ENCODE data around the gene INPP5A.
"Not testable (repeated sequence)": the region's sequence is repeated elsewhere in the genome, so short reads cannot be mapped to it uniquely, and the experiment has no call there.

The INPP5A gene

DNA sequence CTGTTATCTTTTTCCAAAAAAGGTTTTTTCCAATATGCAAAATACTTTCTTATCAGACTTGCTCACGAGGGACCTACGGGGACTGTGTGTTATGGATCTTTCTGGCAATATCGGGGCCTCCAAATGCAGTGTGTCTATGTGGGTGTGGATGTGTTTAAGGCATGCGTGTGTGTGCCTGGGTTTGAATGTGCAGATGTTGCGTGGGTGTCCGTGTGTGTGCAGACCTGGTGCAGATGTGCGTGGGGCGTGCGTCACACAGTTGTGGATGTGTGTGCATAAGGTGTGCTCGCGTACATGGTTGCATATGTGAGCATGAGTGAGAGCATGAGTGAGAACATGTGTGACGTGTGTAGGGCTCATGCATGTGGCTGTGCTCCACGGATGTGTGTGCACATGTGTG, 228.7 kb downstream of the INPP5A start:
- Histone ChIP-seq H3K9me3 (ENCODE audit: insufficient read depth, low read depth, low read length) (no peaks in the 10 kb centered on the region), H3K4me3 (ENCODE audit: low read length, poor library complexity, severe bottlenecking) (no peak overlapping the region), H2AFZ (ENCODE audit: low read length) (no peak overlapping the region), H3K9me2 (replicated peaks; ENCODE audit: low read depth, low read length) (no peaks in the 10 kb centered on the region), H3K4me2 (ENCODE audit: low read depth, low read length, poor library complexity, severe bottlenecking) (no peak overlapping the region), H3K9ac (ENCODE audit: low read depth, low read length, poor library complexity, severe bottlenecking) (no peak overlapping the region), H3K27me3 (ENCODE audit: insufficient read depth, low read length, poor library complexity, severe bottlenecking) (no peaks in the 10 kb centered on the region), H4K20me1 (ENCODE audit: insufficient read depth, low read length, poor library complexity, severe bottlenecking) (no peaks in the 10 kb centered on the region), H3K4me1 (ENCODE audit: insufficient read depth, low read length, poor library complexity, severe bottlenecking) (no peaks in the 10 kb centered on the region), H3K36me3 (ENCODE audit: insufficient read depth, low read length) (peaks cover 7% of the 10 kb centered on the region; the same call in 1 of the 2 replicates), H3K79me2 (ENCODE audit: insufficient read depth, low read length) (no peaks in the 10 kb centered on the region), H3F3A (ENCODE audit: low read depth) (no peaks in the 10 kb centered on the region)
- TF ChIP-seq, protein P1, sequence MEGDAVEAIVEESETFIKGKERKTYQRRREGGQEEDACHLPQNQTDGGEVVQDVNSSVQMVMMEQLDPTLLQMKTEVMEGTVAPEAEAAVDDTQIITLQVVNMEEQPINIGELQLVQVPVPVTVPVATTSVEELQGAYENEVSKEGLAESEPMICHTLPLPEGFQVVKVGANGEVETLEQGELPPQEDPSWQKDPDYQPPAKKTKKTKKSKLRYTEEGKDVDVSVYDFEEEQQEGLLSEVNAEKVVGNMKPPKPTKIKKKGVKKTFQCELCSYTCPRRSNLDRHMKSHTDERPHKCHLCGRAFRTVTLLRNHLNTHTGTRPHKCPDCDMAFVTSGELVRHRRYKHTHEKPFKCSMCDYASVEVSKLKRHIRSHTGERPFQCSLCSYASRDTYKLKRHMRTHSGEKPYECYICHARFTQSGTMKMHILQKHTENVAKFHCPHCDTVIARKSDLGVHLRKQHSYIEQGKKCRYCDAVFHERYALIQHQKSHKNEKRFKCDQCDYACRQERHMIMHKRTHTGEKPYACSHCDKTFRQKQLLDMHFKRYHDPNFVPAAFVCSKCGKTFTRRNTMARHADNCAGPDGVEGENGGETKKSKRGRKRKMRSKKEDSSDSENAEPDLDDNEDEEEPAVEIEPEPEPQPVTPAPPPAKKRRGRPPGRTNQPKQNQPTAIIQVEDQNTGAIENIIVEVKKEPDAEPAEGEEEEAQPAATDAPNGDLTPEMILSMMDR (conservative IDR thresholded peaks at IDR 0.05; ENCODE audit: low read length), result no peak
- no peak for TF ChIP-seq EZH2phosphoT487 (IDR thresholded peaks at IDR 0.05; ENCODE audit: borderline replicate concordance)

DNA sequence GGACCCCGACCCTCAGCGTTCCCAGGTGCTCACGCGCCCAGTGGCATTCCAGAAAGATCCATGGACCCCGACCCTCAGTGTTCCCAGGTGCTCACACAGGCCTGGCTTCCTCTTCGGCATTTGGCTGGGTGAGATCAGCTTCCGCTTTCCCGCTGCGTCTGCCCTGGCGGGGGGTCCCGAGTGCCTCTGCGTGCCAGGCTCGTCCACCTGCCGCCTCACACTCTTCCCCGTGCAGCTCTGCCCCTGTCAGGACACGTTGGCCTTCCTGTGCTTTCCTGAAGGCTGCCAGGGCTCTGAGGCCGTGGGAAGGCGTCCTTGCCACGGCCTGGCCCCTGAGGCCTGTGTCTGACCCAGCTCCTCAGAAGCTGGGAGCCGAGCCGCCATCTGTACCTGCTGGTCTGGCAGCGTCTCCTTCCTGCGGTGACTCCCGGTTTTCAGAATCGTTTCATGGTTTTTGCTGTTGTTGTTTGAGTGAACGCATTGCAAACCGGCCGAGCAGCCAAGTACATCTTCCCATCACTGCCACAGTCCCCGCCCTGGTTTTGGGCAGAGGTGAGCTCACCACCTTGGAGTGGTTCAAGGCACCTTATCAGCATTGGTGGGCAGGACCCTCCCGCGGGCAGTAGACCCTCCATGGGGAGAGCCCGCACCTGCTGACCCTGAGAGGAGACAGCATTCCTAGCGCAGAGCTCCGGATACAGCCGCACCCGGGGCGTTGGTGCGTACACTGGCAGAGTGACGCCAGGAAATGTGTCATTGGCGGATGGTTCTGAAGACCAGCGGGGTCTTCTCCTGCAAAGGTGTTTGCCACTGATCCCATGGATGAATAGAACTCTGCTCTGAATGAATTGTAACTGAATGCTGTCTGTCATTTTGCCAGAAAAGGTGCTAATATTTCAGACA, 231.0 kb downstream of the INPP5A start:
- Histone ChIP-seq H3K79me2 (ENCODE audit: insufficient read depth, low read length) (no peaks in the 10 kb centered on the region), H3K4me2 (ENCODE audit: low read depth, low read length, poor library complexity, severe bottlenecking) (no peak overlapping the region), H2AFZ (ENCODE audit: low read length) (no peak overlapping the region), H3K9me3 (ENCODE audit: insufficient read depth, low read depth, low read length) (no peaks in the 10 kb centered on the region), H3K27me3 (ENCODE audit: insufficient read depth, low read length, poor library complexity, severe bottlenecking) (no peaks in the 10 kb centered on the region), H3K9ac (ENCODE audit: low read depth, low read length, poor library complexity, severe bottlenecking) (no peak overlapping the region), H3K36me3 (ENCODE audit: insufficient read depth, low read length) (peaks cover 7% of the 10 kb centered on the region; the same call in 1 of the 2 replicates), H3F3A (ENCODE audit: low read depth) (no peaks in the 10 kb centered on the region), H3K4me1 (ENCODE audit: insufficient read depth, low read length, poor library complexity, severe bottlenecking) (no peaks in the 10 kb centered on the region), H4K20me1 (ENCODE audit: insufficient read depth, low read length, poor library complexity, severe bottlenecking) (no peaks in the 10 kb centered on the region), H3K4me3 (ENCODE audit: low read length, poor library complexity, severe bottlenecking) (no peak overlapping the region), H3K9me2 (replicated peaks; ENCODE audit: low read depth, low read length) (no peaks in the 10 kb centered on the region)
- TF ChIP-seq, protein P1 (conservative IDR thresholded peaks at IDR 0.05; ENCODE audit: low read length), result no peak
- no peak for TF ChIP-seq EZH2phosphoT487 (IDR thresholded peaks at IDR 0.05; ENCODE audit: borderline replicate concordance)

DNA sequence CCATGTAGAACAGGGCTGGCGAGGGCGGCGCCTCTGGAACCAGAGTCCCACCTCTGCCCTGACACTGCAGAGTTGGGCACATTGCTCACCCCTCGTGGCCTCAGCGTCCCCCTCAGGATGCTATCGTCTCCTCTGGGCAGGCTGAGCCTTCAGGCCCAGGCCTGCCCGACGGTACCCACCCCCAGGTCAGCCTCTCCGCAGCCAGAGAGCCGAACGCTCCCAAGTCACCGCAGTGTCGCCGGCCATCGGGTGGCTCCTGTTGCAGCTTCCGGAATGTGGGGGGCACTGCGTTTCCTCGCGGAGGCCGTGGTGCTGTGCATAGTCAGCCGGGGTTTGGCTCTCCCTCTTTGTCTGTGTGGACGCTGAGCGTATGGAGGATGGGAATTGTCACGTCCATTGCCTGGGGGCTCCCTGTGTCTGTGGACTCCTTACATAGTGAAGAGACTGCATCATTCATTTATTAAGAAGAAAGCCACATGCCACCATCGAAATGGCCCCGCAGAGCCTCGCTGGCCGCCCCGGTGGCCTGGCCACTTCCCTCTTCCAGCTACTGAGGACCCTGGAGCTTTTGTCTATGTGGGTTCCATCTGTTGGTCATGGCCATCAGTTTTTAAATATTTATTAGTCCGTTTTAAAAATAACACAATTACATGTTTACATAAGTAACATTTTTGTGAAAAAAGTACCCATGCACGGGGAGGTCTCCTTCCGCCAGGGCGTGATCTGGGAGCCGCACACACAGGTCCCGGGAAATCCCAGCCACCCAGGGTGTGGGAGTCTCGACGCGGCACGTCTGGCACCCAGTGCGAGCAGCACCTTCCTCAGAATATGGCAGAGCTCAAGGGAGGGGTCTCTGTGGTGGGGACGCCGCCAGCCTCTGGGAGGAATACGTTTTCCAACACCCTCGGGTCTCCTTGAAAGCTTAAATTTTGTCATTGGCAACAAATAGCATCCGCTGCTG, 232.8 kb downstream of the INPP5A start:
- no peaks in the 10 kb centered on the region for H4K20me1 ChIP-seq (ENCODE audit: insufficient read depth, low read length, poor library complexity, severe bottlenecking)
- no peaks in the 10 kb centered on the region for H3K9me2 ChIP-seq (replicated peaks; ENCODE audit: low read depth, low read length)
- no peaks in the 10 kb centered on the region for H3K9me3 ChIP-seq (ENCODE audit: insufficient read depth, low read depth, low read length)
- H3K9ac ChIP-seq (ENCODE audit: low read depth, low read length, poor library complexity, severe bottlenecking), result no peak overlapping the region
- no peak overlapping the region for H3K4me3 ChIP-seq (ENCODE audit: low read length, poor library complexity, severe bottlenecking)
- no peak overlapping the region for H3K4me2 ChIP-seq (ENCODE audit: low read depth, low read length, poor library complexity, severe bottlenecking)
- H3F3A ChIP-seq (ENCODE audit: low read depth), result no peaks in the 10 kb centered on the region
- H3K79me2 ChIP-seq (ENCODE audit: insufficient read depth, low read length), result no peaks in the 10 kb centered on the region
- no peaks in the 10 kb centered on the region for H3K4me1 ChIP-seq (ENCODE audit: insufficient read depth, low read length, poor library complexity, severe bottlenecking)
- peaks cover 7% of the 10 kb centered on the region; the same call in 1 of the 2 replicates for H3K36me3 ChIP-seq (ENCODE audit: insufficient read depth, low read length)
- TF ChIP-seq, protein P1 (conservative IDR thresholded peaks at IDR 0.05; ENCODE audit: low read length), result no peak
- no peak for TF ChIP-seq EZH2phosphoT487 (IDR thresholded peaks at IDR 0.05; ENCODE audit: borderline replicate concordance)
- no peaks in the 10 kb centered on the region for H3K27me3 ChIP-seq (ENCODE audit: insufficient read depth, low read length, poor library complexity, severe bottlenecking)
- H2AFZ ChIP-seq (ENCODE audit: low read length), result no peak overlapping the region

DNA sequence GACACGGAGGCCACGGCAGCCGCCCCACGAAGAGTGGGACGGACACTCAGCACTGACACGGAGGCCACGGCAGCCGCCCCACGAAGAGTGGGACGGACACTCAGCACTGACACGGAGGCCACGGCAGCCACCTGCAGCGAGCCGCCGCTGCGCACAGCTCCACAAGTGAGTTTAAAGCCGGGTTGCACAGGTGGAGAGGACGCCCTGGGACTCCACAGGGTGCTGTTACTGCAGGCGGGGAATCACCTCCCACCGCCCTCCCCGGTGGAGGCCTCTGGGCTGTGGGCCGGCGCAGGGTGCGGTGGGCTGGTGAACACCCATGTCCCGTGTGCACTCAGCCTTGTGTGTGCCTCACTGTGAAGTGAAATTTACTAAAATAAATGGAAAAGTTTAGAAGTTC, 235.2 kb downstream of the INPP5A start:
- H3K79me2 ChIP-seq (ENCODE audit: insufficient read depth, low read length); H3K9me3 ChIP-seq (ENCODE audit: insufficient read depth, low read depth, low read length); H4K20me1 ChIP-seq (ENCODE audit: insufficient read depth, low read length, poor library complexity, severe bottlenecking); H3K27me3 ChIP-seq (ENCODE audit: insufficient read depth, low read length, poor library complexity, severe bottlenecking); H3K9ac ChIP-seq (ENCODE audit: low read depth, low read length, poor library complexity, severe bottlenecking); H3K4me3 ChIP-seq (ENCODE audit: low read length, poor library complexity, severe bottlenecking); H3K4me1 ChIP-seq (ENCODE audit: insufficient read depth, low read length, poor library complexity, severe bottlenecking); H3F3A ChIP-seq (ENCODE audit: low read depth); H2AFZ ChIP-seq (ENCODE audit: low read length); H3K4me2 ChIP-seq (ENCODE audit: low read depth, low read length, poor library complexity, severe bottlenecking); H3K36me3 ChIP-seq (ENCODE audit: insufficient read depth, low read length); H3K9me2 ChIP-seq (replicated peaks; ENCODE audit: low read depth, low read length): not testable (repeated sequence)

All from Loucy (cell line).